PC-9 (cell line): ENCODE measurements around the gene COG1. TPM values are rescaled to one million over a fixed set of nuclear protein-coding genes. Genes with fewer than 3 reads are reported as not detected.

Source experiments
- BruUV-seq: library from RNA; stranded (reverse); fragments of 400-500 nt; replicated peaks from 2 replicates; lab custom pipeline; 2021; lab: Mats Ljungman, UMichigan
- CTCF ChIA-PET: fragments of 300-600 bp; sonication (Branson Sonifier 250); formaldehyde crosslinking; loops from one replicate; lab custom pipeline; 2022; ENCODE audit warnings: antibody characterized with exemption; lab: Charles Lee
- POLR2A ChIA-PET: fragments of 300-600 bp; sonication (Branson Sonifier 250); formaldehyde crosslinking; loops from one replicate; lab custom pipeline; 2022; ENCODE audit warnings: antibody characterized with exemption; ENCODE audit not compliant: unreplicated experiment; lab: Charles Lee
- DNase-seq, 2 experiments: peaks; one replicate each; pipeline versions ENCODE4 v3.0.0 to v3.0.0-alpha.2; 2015 to 2022; ENCODE audit warnings: mixed read lengths in 1 of 2
- H2AFZ ChIP-seq: fragments of 200-600 bp; sonication (generic); 2 replicates; pipeline ENCODE4 v1.8.1; 2017; ENCODE audit warnings: antibody characterized with exemption
- H3F3A ChIP-seq: fragments of 200-600 bp; sonication (generic); 2 replicates; pipeline ENCODE4 v1.8.1; 2017; ENCODE audit warnings: antibody characterized with exemption, mild to moderate bottlenecking, low read depth; ENCODE audit not compliant: insufficient read depth
- H3K27ac ChIP-seq: fragments of 200-600 bp; sonication (generic); 2 replicates; pipeline ENCODE4 v1.6.1; 2016; ENCODE audit warnings: mixed run types
- H3K27me3 ChIP-seq: fragments of 200-600 bp; sonication (generic); 2 replicates; pipeline ENCODE4 v1.6.1; 2016; ENCODE audit warnings: low read depth, mixed run types; ENCODE audit not compliant: insufficient read depth
- H3K36me3 ChIP-seq: fragments of 200-600 bp; sonication (generic); 2 replicates; pipeline ENCODE4 v1.6.1; 2016; ENCODE audit warnings: low read depth, mixed run types
- H3K4me1 ChIP-seq: fragments of 200-600 bp; sonication (generic); replicated peaks from 2 replicates; pipeline ENCODE4 v1.6.1; 2016; ENCODE audit warnings: mixed run types; ENCODE audit not compliant: insufficient read depth
- H3K4me2 ChIP-seq: fragments of 200-600 bp; sonication (generic); 2 replicates; pipeline ENCODE4 v1.6.1; 2017; ENCODE audit warnings: mixed run types
- H3K4me3 ChIP-seq: fragments of 200-600 bp; sonication (generic); 2 replicates; pipeline ENCODE4 v1.6.1; 2016; ENCODE audit warnings: mixed run types
- H3K79me2 ChIP-seq: fragments of 200-600 bp; sonication (generic); 2 replicates; pipeline ENCODE4 v1.6.1; 2017; ENCODE audit warnings: low read depth, mixed run types
- H3K9me2 ChIP-seq: fragments of 200-600 bp; sonication (generic); 2 replicates; pipeline ENCODE4 v1.8.1; 2017; ENCODE audit warnings: mild to moderate bottlenecking; ENCODE audit not compliant: insufficient read depth
- H3K9me3 ChIP-seq: fragments of 200-600 bp; sonication (generic); 2 replicates; pipeline ENCODE4 v1.8.1; 2016; ENCODE audit warnings: low read depth; ENCODE audit not compliant: insufficient read depth
- H4K20me1 ChIP-seq: fragments of 200-600 bp; sonication (generic); 2 replicates; pipeline ENCODE4 v1.8.1; 2017; ENCODE audit not compliant: insufficient read depth
- EZH2 ChIP-seq: fragments of 200-600 bp; sonication (generic); IDR thresholded peaks from 2 replicates; pipeline ENCODE4 v1.8.0; 2017; ENCODE audit warnings: antibody characterized with exemption, low read depth
- intact Hi-C: fragments of 100-400 bp; cut with micrococcal nuclease; formaldehyde crosslinking; loops from one replicate; pipeline ENCODE4 v1.10.0; 2022; ENCODE audit not compliant: unreplicated experiment
- total RNA-seq: library from RNA; stranded (reverse); gene quantifications from 2 replicates; pipeline ENCODE4 v1.2.3, GENCODE V29; 2021
- TF ChIP-seq, protein P1 (sequence below): fragments of 200-600 bp; sonication (generic); conservative IDR thresholded peaks from 2 replicates; pipeline ENCODE4 v1.6.1; 2017; ENCODE audit warnings: mixed run types, antibody characterized with exemption, mild to moderate bottlenecking, moderate library complexity

The COG1 gene
- total RNA-seq, 1 experiment from 2014 or later, result 24.8 TPM

DNA sequence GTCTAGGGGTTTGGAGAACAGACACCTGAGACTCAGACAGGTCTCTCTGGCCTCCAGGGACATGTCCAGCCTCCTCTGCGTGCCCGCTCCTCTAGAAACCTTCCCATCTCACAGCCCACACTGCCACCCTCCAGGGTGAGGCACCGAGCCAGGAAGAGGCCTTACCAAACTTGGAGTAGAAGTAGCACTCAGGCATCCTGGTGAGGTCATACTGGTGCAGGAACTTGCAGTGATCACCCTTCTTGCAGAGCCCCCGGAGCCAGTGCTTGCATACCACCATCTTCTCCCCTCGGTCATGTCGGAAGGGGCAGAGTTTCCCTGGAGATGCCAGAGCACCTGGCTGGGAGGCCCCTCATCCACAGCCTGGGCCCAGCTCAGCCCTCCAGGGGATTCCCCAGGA is 64.7 kb downstream of the COG1 start:
- no peak for DNase-seq
- no peaks in the 10 kb centered on the region for H3F3A ChIP-seq
- no peaks in the 10 kb centered on the region for H4K20me1 ChIP-seq
- no peak overlapping the region for H3K4me2 ChIP-seq
- H3K36me3 ChIP-seq, result no peaks in the 10 kb centered on the region
- no peak overlapping the region for H3K27ac ChIP-seq
- TF ChIP-seq EZH2, result no peak
- TF ChIP-seq, protein P1, sequence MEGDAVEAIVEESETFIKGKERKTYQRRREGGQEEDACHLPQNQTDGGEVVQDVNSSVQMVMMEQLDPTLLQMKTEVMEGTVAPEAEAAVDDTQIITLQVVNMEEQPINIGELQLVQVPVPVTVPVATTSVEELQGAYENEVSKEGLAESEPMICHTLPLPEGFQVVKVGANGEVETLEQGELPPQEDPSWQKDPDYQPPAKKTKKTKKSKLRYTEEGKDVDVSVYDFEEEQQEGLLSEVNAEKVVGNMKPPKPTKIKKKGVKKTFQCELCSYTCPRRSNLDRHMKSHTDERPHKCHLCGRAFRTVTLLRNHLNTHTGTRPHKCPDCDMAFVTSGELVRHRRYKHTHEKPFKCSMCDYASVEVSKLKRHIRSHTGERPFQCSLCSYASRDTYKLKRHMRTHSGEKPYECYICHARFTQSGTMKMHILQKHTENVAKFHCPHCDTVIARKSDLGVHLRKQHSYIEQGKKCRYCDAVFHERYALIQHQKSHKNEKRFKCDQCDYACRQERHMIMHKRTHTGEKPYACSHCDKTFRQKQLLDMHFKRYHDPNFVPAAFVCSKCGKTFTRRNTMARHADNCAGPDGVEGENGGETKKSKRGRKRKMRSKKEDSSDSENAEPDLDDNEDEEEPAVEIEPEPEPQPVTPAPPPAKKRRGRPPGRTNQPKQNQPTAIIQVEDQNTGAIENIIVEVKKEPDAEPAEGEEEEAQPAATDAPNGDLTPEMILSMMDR, result no peak
- no peaks in the 10 kb centered on the region for H3K79me2 ChIP-seq
- no peaks in the 10 kb centered on the region for H3K4me1 ChIP-seq
- no peaks in the 10 kb centered on the region for H3K9me2 ChIP-seq
- no peaks in the 10 kb centered on the region for H3K9me3 ChIP-seq
- H3K27me3 ChIP-seq, result no peaks in the 10 kb centered on the region
- no TSS peak for BruUV-seq
- CTCF ChIA-PET, result no interaction called here
- intact Hi-C loops, result loop anchor here (5.0 to 10.0 kb wide), 2 partner anchors 35 to 917 kb away; no protein-coding TSS in a partner anchor
- no peak overlapping the region for H2AFZ ChIP-seq
- H3K4me3 ChIP-seq, result no peak overlapping the region
- POLR2A ChIA-PET, result no interaction called here

Other genes starting within 250 kb of the COG1 start
- gene SLC39A11, start 100.4 kb upstream of the COG1 start, total RNA-seq, result 57.1 and 84.3 TPM in 2 replicates
- gene SSTR2, start 28.0 kb upstream of the COG1 start, total RNA-seq, result not detected in 2 replicates
- gene CPSF4L, start 68.8 kb downstream of the COG1 start, total RNA-seq, result 0.52 TPM in 1 of 2 replicates, not detected in the other
- 48.4 and 52.0 TPM in 2 replicates for gene CDC42EP4, start 118.9 kb downstream of the COG1 start, total RNA-seq